Measurements from ENCODE around the gene COP1. TPM values are rescaled to one million over a fixed set of nuclear protein-coding genes. Genes with fewer than 3 reads are reported as not detected.

COP1 gene
- total RNA-seq, 4 donors from 2014 or later = 74.1 to 104 (median 87.5) TPM

DNA sequence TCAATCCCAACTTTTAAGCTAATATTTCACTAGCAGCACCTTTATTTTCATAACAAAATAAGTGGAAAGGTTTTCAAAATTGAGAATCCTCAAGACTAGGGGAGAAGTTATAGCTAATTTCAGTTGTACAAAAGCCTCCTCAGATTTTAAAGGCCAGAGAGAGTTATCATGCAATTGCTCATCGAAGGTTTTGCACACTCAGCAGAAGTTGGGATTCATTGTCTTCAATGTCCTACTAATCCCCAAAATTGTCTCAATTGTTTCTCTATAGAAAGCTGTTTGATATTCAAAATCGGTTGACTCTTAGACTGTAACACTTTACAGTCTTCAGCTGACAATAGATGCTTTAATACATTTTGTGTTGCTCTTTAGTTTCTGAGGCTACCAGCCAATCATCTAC, 293.0 kb downstream of the COP1 start:
- WGBS, 2 donors = 79 to 80% methylated on average over 2 of the region's 2 CpGs
- TF ChIP-seq CTCF (IDR thresholded peaks at IDR 0.05) (no peak), EP300 (IDR thresholded peaks at IDR 0.05) (no peak), POLR2A (IDR thresholded peaks at IDR 0.05) (no peak)
- H3K27ac ChIP-seq = no peak overlapping the region

DNA sequence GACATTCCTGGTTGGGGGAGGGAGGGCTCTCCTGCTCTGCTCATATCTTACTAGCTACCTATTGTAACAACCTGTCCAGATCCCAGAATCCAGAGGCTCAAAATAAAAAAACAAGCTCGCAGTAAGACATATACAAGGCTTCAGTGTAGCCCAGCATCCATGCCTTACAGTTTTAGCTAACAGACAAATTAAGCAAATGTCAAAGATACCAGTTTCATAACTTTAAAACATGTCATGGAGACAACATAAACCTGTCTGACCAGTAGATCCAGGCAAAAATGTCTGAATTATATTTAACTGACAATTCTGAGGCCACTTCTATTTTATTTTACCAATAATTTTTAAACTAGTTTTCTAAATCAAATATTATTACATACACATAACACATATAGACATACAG, 295.9 kb downstream of the COP1 start:
- 93 to 100% methylated on average over 1 of the region's 1 CpG for WGBS, 2 donors
- TF ChIP-seq POLR2A (IDR thresholded peaks at IDR 0.05) = no peak
- no peak for TF ChIP-seq EP300 (IDR thresholded peaks at IDR 0.05)
- TF ChIP-seq CTCF (IDR thresholded peaks at IDR 0.05) = no peak
- H3K36me3 ChIP-seq = peaks cover 0 to 22% (median 0%) of the 10 kb centered on the region in 3 donors
- H3K27ac ChIP-seq = no peak overlapping the region
- H3K9me3 ChIP-seq = peaks cover 0 to 50% (median 13%) of the 10 kb centered on the region in 4 donors
- no peak for DNase-seq (ENCODE audit: low spot score in 2 of 2)
- H3K27me3 ChIP-seq = no peaks in the 10 kb centered on the region
- H3K4me1 ChIP-seq = no peaks in the 10 kb centered on the region
- no peak overlapping the region for H3K4me3 ChIP-seq

More for the DNA sequence above, 293.0 kb downstream of the COP1 start:
- Histone ChIP-seq H3K4me3 (no peak overlapping the region), H3K4me1 (no peaks in the 10 kb centered on the region), H3K27me3 (no peaks in the 10 kb centered on the region), H3K9me3 (peaks cover 0 to 50% (median 13%) of the 10 kb centered on the region in 4 donors), H3K36me3 (peaks cover 0 to 19% (median 0%) of the 10 kb centered on the region in 3 donors)
- DNase-seq (ENCODE audit: low spot score in 2 of 2) = no peak

DNA sequence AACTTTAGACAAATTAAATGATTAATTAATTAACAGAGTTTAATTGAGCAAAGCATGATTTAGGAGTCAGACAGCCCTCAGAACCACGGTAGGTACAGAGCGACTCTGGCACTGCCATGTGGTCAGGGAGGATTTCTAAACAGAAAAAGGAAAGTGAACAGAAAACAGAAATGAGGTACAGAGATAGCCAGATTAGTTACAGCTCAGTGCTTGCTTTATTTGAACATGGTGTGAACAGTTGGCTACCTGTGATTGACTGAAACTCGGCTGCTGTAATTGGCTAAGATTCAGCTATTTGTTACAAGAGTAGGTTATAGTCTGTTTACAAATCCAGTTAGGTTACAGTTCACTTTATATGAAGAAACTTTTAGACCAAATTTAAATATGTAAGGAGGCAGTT, 300.7 kb downstream of the COP1 start:
- peaks cover 0 to 34% (median 9%) of the 10 kb centered on the region in 4 donors for H3K9me3 ChIP-seq
- H3K27ac ChIP-seq = no peak overlapping the region
- no peaks in the 10 kb centered on the region for H3K27me3 ChIP-seq
- peaks cover 0 to 41% (median 0%) of the 10 kb centered on the region in 3 donors for H3K36me3 ChIP-seq
- WGBS, 2 donors = 84 to 90% methylated on average over 3 of the region's 3 CpGs
- no peaks in the 10 kb centered on the region for H3K4me1 ChIP-seq
- TF ChIP-seq POLR2A (IDR thresholded peaks at IDR 0.05) = no peak
- TF ChIP-seq EP300 (IDR thresholded peaks at IDR 0.05) = no peak
- TF ChIP-seq CTCF (IDR thresholded peaks at IDR 0.05) = no peak
- DNase-seq (ENCODE audit: low spot score in 2 of 2) = no peak
- H3K4me3 ChIP-seq = no peak overlapping the region

- WGBS, 2 donors = 73 to 81% methylated on average over 3 of the region's 3 CpGs
- Histone ChIP-seq H3K9me3 (peaks cover 0 to 19% (median 1%) of the 10 kb centered on the region in 4 donors), H3K4me3 (no peak overlapping the region), H3K27ac (no peak overlapping the region), H3K27me3 (no peaks in the 10 kb centered on the region), H3K4me1 (no peaks in the 10 kb centered on the region), H3K36me3 (peaks cover 0 to 30% (median 0%) of the 10 kb centered on the region in 3 donors)
- DNase-seq (ENCODE audit: low spot score in 2 of 2) = no peak
- no peak for TF ChIP-seq EP300 (IDR thresholded peaks at IDR 0.05)
These were observed 302.3 kb downstream of the COP1 start for GRCh38 chr1:175904808-175905207.

DNA sequence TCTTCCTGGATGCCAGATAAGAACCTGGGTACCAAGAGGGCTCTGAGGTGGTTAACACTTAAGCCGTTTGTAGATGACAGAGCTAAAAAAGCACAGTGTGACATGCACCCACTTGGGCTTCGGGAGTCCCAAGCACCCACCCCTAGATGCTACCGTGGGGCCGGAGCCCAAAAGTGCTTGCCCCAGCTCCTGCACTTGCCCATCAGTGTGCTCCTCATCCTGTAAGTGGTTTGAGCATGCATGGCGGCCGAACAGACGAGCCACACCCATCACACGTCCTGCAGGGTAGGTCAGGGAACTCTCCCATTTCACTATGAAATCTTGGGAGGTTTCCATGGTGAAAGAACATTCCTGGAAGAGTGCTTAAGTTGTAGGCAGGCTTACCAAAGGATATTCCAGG, 304.8 kb downstream of the COP1 start:
- Histone ChIP-seq H3K36me3 (peaks cover 0 to 23% (median 0%) of the 10 kb centered on the region in 3 donors), H3K4me1 (no peaks in the 10 kb centered on the region), H3K9me3 (peaks cover 0 to 14% (median 0%) of the 10 kb centered on the region in 4 donors), H3K4me3 (no peak overlapping the region), H3K27ac (no peak overlapping the region), H3K27me3 (no peaks in the 10 kb centered on the region)
- WGBS, 2 donors = 87 to 95% methylated on average over 8 of the region's 8 CpGs
- TF ChIP-seq CTCF (IDR thresholded peaks at IDR 0.05) (no peak), POLR2A (IDR thresholded peaks at IDR 0.05) (no peak), EP300 (IDR thresholded peaks at IDR 0.05) (no peak)
- DNase-seq (ENCODE audit: low spot score in 2 of 2) = no peak

Measured in tibial nerve (tissue), 4 donors.